ENCODE data around the gene OR51V1. TPM values are rescaled to one million over a fixed set of nuclear protein-coding genes. Genes with fewer than 3 reads are reported as not detected.

OR51V1 gene
- total RNA-seq, 1 donor from 2014 or later, result not detected

DNA sequence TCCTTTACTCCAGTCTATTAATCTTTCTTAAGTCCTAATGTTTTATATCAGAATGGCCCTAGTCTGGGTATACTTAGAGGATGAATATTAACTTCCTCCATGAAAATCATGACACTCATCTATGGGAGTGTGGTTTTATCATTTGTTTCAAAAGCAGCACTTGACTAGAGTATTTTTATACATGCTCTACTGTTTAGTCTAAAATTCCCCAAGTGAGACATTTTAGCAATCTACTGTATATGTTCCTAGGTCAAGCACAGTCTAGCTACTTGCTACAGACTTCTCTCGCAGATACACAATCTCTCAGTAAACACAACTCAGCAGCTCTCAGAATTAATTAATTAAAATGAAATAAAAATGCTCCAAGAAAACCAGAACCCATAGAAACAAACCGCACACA is 29.3 kb upstream of the OR51V1 start:
- no peak for ATAC-seq
- H3K27me3 ChIP-seq, result no peaks in the 10 kb centered on the region
- no peaks in the 10 kb centered on the region for H3K9me3 ChIP-seq
- DNase-seq, result no peak
- no peak overlapping the region for H3K27ac ChIP-seq
- H3K36me3 ChIP-seq, result no peaks in the 10 kb centered on the region
- H3K4me3 ChIP-seq, result no peak overlapping the region
- TF ChIP-seq, protein P1, sequence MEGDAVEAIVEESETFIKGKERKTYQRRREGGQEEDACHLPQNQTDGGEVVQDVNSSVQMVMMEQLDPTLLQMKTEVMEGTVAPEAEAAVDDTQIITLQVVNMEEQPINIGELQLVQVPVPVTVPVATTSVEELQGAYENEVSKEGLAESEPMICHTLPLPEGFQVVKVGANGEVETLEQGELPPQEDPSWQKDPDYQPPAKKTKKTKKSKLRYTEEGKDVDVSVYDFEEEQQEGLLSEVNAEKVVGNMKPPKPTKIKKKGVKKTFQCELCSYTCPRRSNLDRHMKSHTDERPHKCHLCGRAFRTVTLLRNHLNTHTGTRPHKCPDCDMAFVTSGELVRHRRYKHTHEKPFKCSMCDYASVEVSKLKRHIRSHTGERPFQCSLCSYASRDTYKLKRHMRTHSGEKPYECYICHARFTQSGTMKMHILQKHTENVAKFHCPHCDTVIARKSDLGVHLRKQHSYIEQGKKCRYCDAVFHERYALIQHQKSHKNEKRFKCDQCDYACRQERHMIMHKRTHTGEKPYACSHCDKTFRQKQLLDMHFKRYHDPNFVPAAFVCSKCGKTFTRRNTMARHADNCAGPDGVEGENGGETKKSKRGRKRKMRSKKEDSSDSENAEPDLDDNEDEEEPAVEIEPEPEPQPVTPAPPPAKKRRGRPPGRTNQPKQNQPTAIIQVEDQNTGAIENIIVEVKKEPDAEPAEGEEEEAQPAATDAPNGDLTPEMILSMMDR (IDR thresholded peaks at IDR 0.05), result no peak
- no peaks in the 10 kb centered on the region for H3K4me1 ChIP-seq
- intact Hi-C loops (cut with DNase I), result no loop called here

GRCh38 chr11:5229356-5229755 is 28.9 kb upstream of the OR51V1 start:
- H3K4me1 ChIP-seq, result no peaks in the 10 kb centered on the region
- H3K27me3 ChIP-seq, result no peaks in the 10 kb centered on the region
- no peaks in the 10 kb centered on the region for H3K9me3 ChIP-seq
- no peaks in the 10 kb centered on the region for H3K36me3 ChIP-seq
- H3K27ac ChIP-seq, result no peak overlapping the region
- intact Hi-C loops (cut with DNase I), result no loop called here
- TF ChIP-seq, protein P1 (IDR thresholded peaks at IDR 0.05), result no peak
- DNase-seq (no peak), ATAC-seq (no peak)
- no peak overlapping the region for H3K4me3 ChIP-seq

DNA sequence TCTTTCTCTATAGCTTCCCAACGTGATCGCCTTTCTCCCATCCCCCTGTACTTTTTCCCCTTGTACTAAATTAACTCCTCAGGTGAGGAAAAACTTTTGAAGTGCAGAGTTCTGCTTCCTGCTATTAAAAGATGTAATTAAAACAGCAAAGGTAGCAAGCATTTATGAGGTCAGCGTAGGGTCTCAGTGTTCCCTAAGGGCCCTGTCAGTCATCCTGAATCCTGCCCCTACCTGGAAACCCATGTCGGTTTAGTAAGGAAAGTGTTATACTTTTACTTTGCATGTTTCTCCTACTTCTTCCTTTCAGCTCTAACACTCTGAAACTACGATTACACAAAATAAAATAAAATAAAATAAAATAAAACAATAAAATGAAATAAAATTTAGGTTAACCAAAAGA is 27.6 kb upstream of the OR51V1 start:
- Histone ChIP-seq H3K27me3 (no peaks in the 10 kb centered on the region), H3K9me3 (no peaks in the 10 kb centered on the region), H3K27ac (no peak overlapping the region), H3K4me3 (no peak overlapping the region), H3K36me3 (no peaks in the 10 kb centered on the region), H3K4me1 (no peaks in the 10 kb centered on the region)
- intact Hi-C loops (cut with DNase I), result no loop called here
- no peak for DNase-seq
- ATAC-seq, result no peak
- TF ChIP-seq, protein P1 (IDR thresholded peaks at IDR 0.05), result no peak

DNA sequence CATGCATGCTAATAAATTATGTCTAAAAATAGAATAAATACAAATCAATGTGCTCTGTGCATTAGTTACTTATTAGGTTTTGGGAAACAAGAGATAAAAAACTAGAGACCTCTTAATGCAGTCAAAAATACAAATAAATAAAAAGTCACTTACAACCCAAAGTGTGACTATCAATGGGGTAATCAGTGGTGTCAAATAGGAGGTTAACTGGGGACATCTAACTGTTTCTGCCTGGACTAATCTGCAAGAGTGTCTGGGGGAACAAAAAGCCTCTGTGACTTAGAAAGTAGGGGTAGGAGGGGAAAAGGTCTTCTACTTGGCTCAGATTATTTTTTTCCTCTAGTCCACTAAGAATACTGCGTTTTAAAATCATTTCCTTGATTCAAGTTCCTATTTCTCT is 27.2 kb upstream of the OR51V1 start:
- no peaks in the 10 kb centered on the region for H3K27me3 ChIP-seq

GRCh38 chr11:5226732-5227310 is 26.3 kb upstream of the OR51V1 start, which contains the start of gene HBB:
TSS of gene HBB (minus strand) at chr11:5227071. CDS start at chr11:5227021, 50 bp downstream.
- DNase-seq (no peak), ATAC-seq (no peak)
- H3K4me1 ChIP-seq, result no peaks in the 10 kb centered on the region
- H3K36me3 ChIP-seq, result no peaks in the 10 kb centered on the region
- H3K27me3 ChIP-seq, result no peaks in the 10 kb centered on the region
- no peaks in the 10 kb centered on the region for H3K9me3 ChIP-seq
- intact Hi-C loops (cut with DNase I), result no loop called here
- no peak within 1 kb of the TSS for H3K4me3 ChIP-seq
- TF ChIP-seq, protein P1 (IDR thresholded peaks at IDR 0.05), result no peak
- H3K27ac ChIP-seq, result no peak within 1 kb of the TSS

More for the DNA sequence above, 27.2 kb upstream of the OR51V1 start:
- Histone ChIP-seq H3K4me1 (no peaks in the 10 kb centered on the region), H3K9me3 (no peaks in the 10 kb centered on the region), H3K4me3 (no peak overlapping the region), H3K36me3 (no peaks in the 10 kb centered on the region), H3K27ac (no peak overlapping the region)
- TF ChIP-seq, protein P1 (IDR thresholded peaks at IDR 0.05), result no peak
- DNase-seq (no peak), ATAC-seq (no peak)
- intact Hi-C loops (cut with DNase I), result no loop called here

DNA sequence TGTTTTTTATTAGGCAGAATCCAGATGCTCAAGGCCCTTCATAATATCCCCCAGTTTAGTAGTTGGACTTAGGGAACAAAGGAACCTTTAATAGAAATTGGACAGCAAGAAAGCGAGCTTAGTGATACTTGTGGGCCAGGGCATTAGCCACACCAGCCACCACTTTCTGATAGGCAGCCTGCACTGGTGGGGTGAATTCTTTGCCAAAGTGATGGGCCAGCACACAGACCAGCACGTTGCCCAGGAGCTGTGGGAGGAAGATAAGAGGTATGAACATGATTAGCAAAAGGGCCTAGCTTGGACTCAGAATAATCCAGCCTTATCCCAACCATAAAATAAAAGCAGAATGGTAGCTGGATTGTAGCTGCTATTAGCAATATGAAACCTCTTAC is 25.0 kb upstream of the OR51V1 start:
- TF ChIP-seq, protein P1 (IDR thresholded peaks at IDR 0.05), result no peak
- Histone ChIP-seq H3K36me3 (no peaks in the 10 kb centered on the region), H3K27me3 (no peaks in the 10 kb centered on the region), H3K9me3 (no peaks in the 10 kb centered on the region), H3K4me3 (no peak overlapping the region), H3K27ac (no peak overlapping the region), H3K4me1 (no peaks in the 10 kb centered on the region)
- DNase-seq (no peak), ATAC-seq (no peak)
- intact Hi-C loops (cut with DNase I), result no loop called here
